Measurements from ENCODE around the gene RAB6B.
A peak's percentile ranks its signal among the peaks of the same experiment; 100 is the strongest.

The RAB6B gene

DNA sequence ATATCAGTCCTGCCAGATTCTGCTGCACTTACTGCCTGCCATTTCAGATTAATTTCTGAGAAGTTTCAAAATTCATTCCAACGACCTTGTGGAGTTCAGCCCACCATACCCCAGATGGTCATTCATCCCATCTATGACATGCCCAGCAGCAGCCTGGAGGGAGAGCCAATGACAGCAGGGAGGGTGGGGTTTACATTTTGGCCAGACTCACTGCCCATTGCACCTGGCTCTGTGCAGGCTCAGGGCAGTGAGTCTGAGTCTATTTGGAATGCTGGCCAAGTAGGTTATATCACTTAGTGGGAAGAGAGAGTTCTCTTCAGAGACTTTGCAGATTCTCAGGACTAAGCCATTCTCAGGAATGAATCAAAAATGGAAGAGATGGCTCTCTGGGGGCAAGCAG is 68.5 kb downstream of the RAB6B start:
- intact Hi-C loops (cut with DNase I; ENCODE audit: low total_unique reads), result no loop called here
- Histone ChIP-seq H3K4me1 (no peaks in the 10 kb centered on the region), H3K4me3 (no peak overlapping the region), H3K36me3 (peaks cover 7 to 34% (median 20%) of the 10 kb centered on the region in 3 donors), H3K27me3 (no peaks in the 10 kb centered on the region), H3K27ac (no peak overlapping the region), H3K9me3 (no peaks in the 10 kb centered on the region)
- TF ChIP-seq, protein P1, sequence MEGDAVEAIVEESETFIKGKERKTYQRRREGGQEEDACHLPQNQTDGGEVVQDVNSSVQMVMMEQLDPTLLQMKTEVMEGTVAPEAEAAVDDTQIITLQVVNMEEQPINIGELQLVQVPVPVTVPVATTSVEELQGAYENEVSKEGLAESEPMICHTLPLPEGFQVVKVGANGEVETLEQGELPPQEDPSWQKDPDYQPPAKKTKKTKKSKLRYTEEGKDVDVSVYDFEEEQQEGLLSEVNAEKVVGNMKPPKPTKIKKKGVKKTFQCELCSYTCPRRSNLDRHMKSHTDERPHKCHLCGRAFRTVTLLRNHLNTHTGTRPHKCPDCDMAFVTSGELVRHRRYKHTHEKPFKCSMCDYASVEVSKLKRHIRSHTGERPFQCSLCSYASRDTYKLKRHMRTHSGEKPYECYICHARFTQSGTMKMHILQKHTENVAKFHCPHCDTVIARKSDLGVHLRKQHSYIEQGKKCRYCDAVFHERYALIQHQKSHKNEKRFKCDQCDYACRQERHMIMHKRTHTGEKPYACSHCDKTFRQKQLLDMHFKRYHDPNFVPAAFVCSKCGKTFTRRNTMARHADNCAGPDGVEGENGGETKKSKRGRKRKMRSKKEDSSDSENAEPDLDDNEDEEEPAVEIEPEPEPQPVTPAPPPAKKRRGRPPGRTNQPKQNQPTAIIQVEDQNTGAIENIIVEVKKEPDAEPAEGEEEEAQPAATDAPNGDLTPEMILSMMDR (IDR thresholded peaks at IDR 0.05), result no peak
- no peak for DNase-seq

DNA sequence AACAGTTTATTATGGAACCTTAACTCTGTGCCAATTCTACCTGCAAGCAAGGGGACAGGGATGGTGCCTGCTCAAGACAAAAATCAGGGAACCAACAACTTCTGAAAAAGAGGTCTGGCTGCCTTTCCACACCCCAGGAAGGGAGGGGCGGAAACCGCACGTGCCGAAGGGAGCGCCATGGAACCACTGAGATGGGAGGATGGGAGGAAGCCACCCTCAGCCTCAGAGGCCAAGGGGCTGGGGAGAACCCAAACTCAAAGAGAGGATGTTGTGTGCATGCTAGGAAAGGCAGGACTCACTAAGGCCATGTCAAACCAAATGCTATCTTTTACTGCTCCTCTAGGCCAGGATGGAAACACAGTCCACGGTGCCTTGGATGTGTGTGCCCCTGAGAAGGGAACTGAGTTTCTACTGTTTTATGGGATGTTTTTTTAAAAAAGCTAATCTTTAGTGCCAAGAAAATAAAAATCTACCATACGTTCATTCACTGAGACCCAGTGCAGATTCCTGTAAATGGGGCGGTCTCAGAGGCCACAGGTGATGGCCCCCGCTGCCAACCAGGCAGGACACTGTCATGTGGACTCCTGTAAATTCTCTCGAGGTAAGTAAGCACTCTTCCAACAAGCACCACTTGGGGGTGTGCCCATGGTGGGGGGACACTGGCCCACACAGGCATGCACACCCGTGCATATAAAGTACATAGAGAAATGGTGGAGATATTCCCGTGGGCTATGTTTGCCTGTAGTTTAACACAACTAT is 69.5 kb downstream of the RAB6B start:
- intact Hi-C loops (cut with DNase I; ENCODE audit: low total_unique reads), result no loop called here

DNA sequence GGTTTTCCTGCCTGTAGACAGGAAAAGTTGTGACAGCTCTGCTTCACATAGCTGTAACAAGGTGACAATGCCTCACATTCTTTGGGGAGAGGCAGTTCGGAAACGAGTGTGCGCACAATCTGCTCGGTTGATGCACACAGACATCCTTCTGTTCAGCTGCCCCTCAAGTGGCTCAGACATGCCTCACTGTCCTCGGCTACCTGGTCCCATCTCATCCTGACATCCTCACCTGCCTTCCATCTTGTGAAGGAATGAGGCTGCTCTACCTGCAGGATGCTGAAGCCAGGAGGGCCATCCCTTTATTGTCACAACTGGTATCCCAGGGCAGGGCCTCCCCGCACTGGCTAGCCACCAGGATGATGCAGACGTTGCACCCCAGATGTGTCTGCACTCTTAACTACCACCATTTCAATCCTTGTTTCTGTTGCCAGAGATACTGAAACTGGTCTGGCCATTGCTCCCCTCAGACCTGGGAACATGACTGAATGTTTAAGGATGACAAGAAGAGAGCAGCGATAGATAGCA is 70.7 kb downstream of the RAB6B start:
- H3K27ac ChIP-seq, result no peak overlapping the region
- H3K27me3 ChIP-seq, result no peaks in the 10 kb centered on the region
- peaks cover 0 to 6% (median 3%) of the 10 kb centered on the region in 4 donors for H3K4me1 ChIP-seq
- no peak overlapping the region for H3K4me3 ChIP-seq
- peaks cover 15 to 54% (median 35%) of the 10 kb centered on the region in 3 donors for H3K36me3 ChIP-seq
- H3K9me3 ChIP-seq, result no peaks in the 10 kb centered on the region
- TF ChIP-seq, protein P1 (IDR thresholded peaks at IDR 0.05), result no peak
- intact Hi-C loops (cut with DNase I; ENCODE audit: low total_unique reads), result loop anchor here (5.0 kb wide), 1 partner anchor 102 kb away; no protein-coding TSS in a partner anchor
- DNase-seq, result no peak

More for the DNA sequence above, 69.5 kb downstream of the RAB6B start:
- H3K4me1 ChIP-seq, result peaks cover 0 to 6% (median 3%) of the 10 kb centered on the region in 4 donors
- no peak overlapping the region for H3K27ac ChIP-seq
- peaks cover 7 to 43% (median 26%) of the 10 kb centered on the region in 3 donors for H3K36me3 ChIP-seq
- H3K27me3 ChIP-seq, result no peaks in the 10 kb centered on the region
- H3K4me3 ChIP-seq, result no peak overlapping the region
- no peak for DNase-seq
- no peaks in the 10 kb centered on the region for H3K9me3 ChIP-seq
- TF ChIP-seq, protein P1 (IDR thresholded peaks at IDR 0.05), result no peak

DNA sequence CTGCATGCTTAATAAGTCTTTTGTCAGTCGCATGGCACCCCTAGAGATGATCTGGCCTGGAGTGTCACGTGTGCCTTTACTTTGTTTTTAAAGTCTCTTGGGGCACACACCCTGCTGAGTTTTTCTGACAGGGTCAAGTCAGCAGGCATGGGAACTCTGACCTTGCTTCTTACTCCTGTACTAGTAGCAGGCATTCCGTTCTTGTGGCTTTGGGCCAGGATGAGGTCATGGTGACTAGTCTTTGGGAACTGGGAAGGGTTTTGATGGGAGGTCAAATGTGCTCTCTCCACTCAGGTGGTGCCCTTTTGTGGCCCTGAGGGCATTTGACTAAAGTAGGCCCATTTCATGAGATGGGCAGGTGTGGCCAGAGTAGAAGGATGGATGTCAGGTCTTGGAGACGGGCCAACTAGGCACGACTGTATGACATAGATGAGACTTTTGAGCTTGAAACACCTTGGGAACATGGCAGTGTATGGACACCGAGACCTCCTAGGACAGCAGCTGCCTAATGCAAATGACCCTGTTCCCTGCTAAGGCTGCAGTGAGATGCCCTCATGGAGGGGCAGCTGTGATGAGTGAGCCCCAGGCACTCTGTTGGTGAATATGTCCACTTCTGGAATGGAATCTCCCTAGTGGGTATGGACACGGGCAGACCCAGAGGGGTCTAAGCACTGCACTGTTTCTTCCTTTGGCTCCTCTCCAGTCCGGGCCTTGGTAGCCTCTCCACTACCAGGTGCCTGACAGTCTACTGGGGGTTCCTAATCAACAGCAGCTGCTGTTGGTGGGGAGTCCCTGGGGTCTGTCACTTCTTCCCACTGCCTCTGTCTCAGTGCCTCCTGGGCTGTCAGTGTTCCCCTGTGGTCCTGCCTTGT is 73.7 kb downstream of the RAB6B start:
- Histone ChIP-seq H3K9me3 (no peaks in the 10 kb centered on the region), H3K27ac (no peak overlapping the region), H3K4me1 (peaks cover 0 to 6% (median 3%) of the 10 kb centered on the region in 4 donors), H3K36me3 (peaks cover 36 to 73% (median 54%) of the 10 kb centered on the region in 3 donors), H3K4me3 (no peak overlapping the region), H3K27me3 (no peaks in the 10 kb centered on the region)
- intact Hi-C loops (cut with DNase I; ENCODE audit: low total_unique reads), result loop anchor here (5.0 kb wide), 1 partner anchor 105 kb away; no protein-coding TSS in a partner anchor
- TF ChIP-seq, protein P1 (IDR thresholded peaks at IDR 0.05), result no peak
- DNase-seq, result peak; percentile 54 to 71

DNA sequence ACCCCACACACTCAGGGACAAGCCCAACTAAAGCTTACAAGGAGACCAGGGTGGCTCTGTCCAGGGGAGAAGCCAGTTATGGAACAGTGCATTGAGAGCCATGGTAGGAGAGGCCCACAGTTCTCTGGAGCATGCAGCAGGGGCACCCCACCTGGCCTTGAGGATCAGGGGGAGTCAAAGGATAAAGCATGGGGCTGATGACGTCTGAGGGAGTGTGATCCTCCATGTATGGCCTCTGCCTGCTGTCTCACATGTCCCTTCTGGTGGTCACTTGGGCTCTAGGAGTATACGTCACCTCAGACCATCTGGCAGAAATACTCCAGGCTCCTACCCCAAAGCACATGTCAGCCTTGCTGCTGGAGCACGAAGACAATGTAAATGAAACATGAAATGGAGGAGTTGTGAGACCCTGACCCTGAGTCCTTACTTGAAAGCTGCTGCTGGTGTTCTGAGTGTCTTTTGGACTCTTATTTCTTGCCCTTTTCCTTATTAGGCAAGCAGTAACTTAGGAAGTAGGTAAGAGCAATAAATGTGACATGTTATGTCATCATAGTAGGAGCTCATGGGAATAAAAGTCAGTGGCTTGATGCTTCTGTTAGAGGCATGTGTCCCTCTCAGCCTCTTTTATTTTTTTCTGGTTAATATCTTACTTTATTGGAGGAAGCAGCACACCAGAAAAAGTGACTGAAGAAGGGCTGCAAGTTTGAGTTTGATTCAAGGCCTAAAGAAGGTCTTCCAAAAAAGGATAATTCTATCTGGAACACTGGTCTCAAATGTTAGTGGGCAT is 74.6 kb downstream of the RAB6B start:
- Histone ChIP-seq H3K4me3 (no peak overlapping the region), H3K9me3 (no peaks in the 10 kb centered on the region), H3K36me3 (peaks cover 45 to 82% (median 60%) of the 10 kb centered on the region in 3 donors), H3K27me3 (no peaks in the 10 kb centered on the region), H3K27ac (no peak overlapping the region), H3K4me1 (peaks cover 0 to 6% (median 3%) of the 10 kb centered on the region in 4 donors)
- intact Hi-C loops (cut with DNase I; ENCODE audit: low total_unique reads), result loop anchor here (5.0 kb wide), 1 partner anchor 106 kb away; no protein-coding TSS in a partner anchor
- TF ChIP-seq, protein P1 (IDR thresholded peaks at IDR 0.05), result no peak
- DNase-seq, result no peak
